HepG2 (cell line): ENCODE measurements around the gene MAP2K1. TPM values are rescaled to one million over a fixed set of nuclear protein-coding genes. Genes with fewer than 3 reads are reported as not detected.

ENCODE experiments used
- ATAC-seq: fragments of 200-7000 bp; cut with Tn5 transposase; 3 replicates; pipeline ENCODE4 v1.9.1; 2020; ENCODE audit warnings: mild to moderate bottlenecking, moderate library complexity
- BruUV-seq: library from RNA; stranded (reverse); fragments of 400-500 nt; replicated peaks from 2 replicates; lab custom pipeline; 2021; lab: Mats Ljungman, UMichigan
- CTCF ChIA-PET: fragments of 300-600 bp; formaldehyde crosslinking; extraction: SDS; loops from one replicate; lab custom pipeline; 2021; ENCODE audit warnings: low total read pairs, inconsistent platforms, low intra/inter-chr PET ratio; lab: Yijun Ruan, JAX
- POLR2A ChIA-PET: fragments of 350-600 bp; sonication (Branson Sonifier 250); formaldehyde crosslinking; loops from one replicate; lab custom pipeline; 2020; ENCODE audit warnings: antibody characterized with exemption, inconsistent platforms; lab: Yijun Ruan, JAX
- DNase-seq: peaks from one replicate; pipeline ENCODE4 v3.0.0-alpha.2; 2015; ENCODE audit warnings: low spot score
- FAIRE-seq: peaks from 3 replicates; lab custom pipeline; 2011; peaks lifted over from hg19 to GRCh38; lab: Jason Lieb, UNC
- H2AFZ ChIP-seq: one replicate; pipeline ENCODE4 v1.6.1; 2011; ENCODE audit warnings: low read length, inconsistent platforms
- H3K27ac ChIP-seq: fragments of 300-600 bp; 3 replicates; pipeline ENCODE4 v1.8.0; 2011; ENCODE audit warnings: mixed run types, mild to moderate bottlenecking, mixed read lengths, low read length, inconsistent platforms; ENCODE audit not compliant: insufficient read depth; ENCODE audit errors: extremely low read length
- H3K27me3 ChIP-seq, 2 experiments: fragments of 200-600 bp in 1 of 2; 2 replicates in 1 of 2; 3 replicates in 1 of 2; pipeline versions ENCODE4 v1.6.0 to v1.8.0; 2011; ENCODE audit warnings: low read length in 2 of 2, mild to moderate bottlenecking in 2 of 2, moderate library complexity in 2 of 2, inconsistent platforms in 1 of 2; ENCODE audit not compliant: insufficient read depth in 2 of 2, control insufficient read depth in 1 of 2
- H3K36me3 ChIP-seq, 2 experiments: fragments of 200-600 bp in 1 of 2; replicated peaks in 1 of 2; 2 replicates in 1 of 2; 3 replicates in 1 of 2; pipeline versions ENCODE4 v1.5.1 to v1.8.0; 2011; ENCODE audit warnings: low read length in 2 of 2, inconsistent platforms in 1 of 2; ENCODE audit not compliant: insufficient read depth in 2 of 2, control insufficient read depth in 1 of 2
- H3K4me1 ChIP-seq: 2 replicates; pipeline ENCODE4 v1.5.1; 2012; ENCODE audit warnings: low read length, inconsistent platforms; ENCODE audit not compliant: insufficient read depth
- H3K4me2 ChIP-seq: 2 replicates; pipeline ENCODE4 v1.6.0; 2011; ENCODE audit warnings: low read depth, low read length, inconsistent platforms
- H3K4me3 ChIP-seq, 3 experiments: fragments of 200-600 bp in 1 of 3; sonication (generic), shearing (Covaris generic) in 1 of 3; replicated peaks in 1 of 3; 2 replicates each; pipeline ENCODE4 v1.5.1; 2011 to 2016; ENCODE audit warnings: low read length in 3 of 3, inconsistent platforms in 2 of 3, low read depth in 2 of 3, mild to moderate bottlenecking in 2 of 3, control low read depth in 1 of 3, mixed read lengths in 1 of 3; ENCODE audit not compliant: insufficient read depth in 1 of 3
- H3K79me2 ChIP-seq: one replicate; pipeline ENCODE4 v1.6.1; 2011; ENCODE audit warnings: low read length, inconsistent platforms; ENCODE audit not compliant: insufficient read depth
- H3K9ac ChIP-seq: 2 replicates; pipeline ENCODE4 v1.6.0; 2011; ENCODE audit warnings: mild to moderate bottlenecking, low read depth, low read length, inconsistent platforms; ENCODE audit not compliant: insufficient read depth
- H3K9me3 ChIP-seq: 2 replicates; pipeline ENCODE4 v1.5.1; 2012; ENCODE audit warnings: mild to moderate bottlenecking, low read length
- H4K20me1 ChIP-seq: 2 replicates; pipeline ENCODE4 v1.6.0; 2011; ENCODE audit warnings: inconsistent platforms, mild to moderate bottlenecking, low read length, moderate library complexity; ENCODE audit not compliant: insufficient read depth
- CAMTA2 ChIP-seq: sonication (generic); formaldehyde crosslinking; IDR thresholded peaks from 2 replicates; pipeline ENCODE4 v1.4.0; 2020; ENCODE audit warnings: mild to moderate bottlenecking, missing genetic modification reagents, borderline replicate concordance
- CREB1 ChIP-seq, 2 experiments: fragments of 450-650 bp in 1 of 2; IDR thresholded peaks; 2 replicates each; pipeline ENCODE4 v1.6.1; 2016 to 2017; ENCODE audit warnings: control low read depth in 1 of 2, mild to moderate bottlenecking in 1 of 2, missing compliant biosample characterization in 1 of 2, missing genetic modification characterization in 1 of 2
- ETV5 ChIP-seq: IDR thresholded peaks from 2 replicates; pipeline ENCODE4 v1.6.1; 2018; ENCODE audit warnings: missing biosample characterization, missing genetic modification reagents, inconsistent platforms, borderline replicate concordance
- MAFF ChIP-seq: IDR thresholded peaks from 2 replicates; pipeline ENCODE4 v1.6.1; 2011; ENCODE audit warnings: low read depth, low read length, improper control_type of control experiment
- MAFK ChIP-seq, 2 experiments: IDR thresholded peaks in 1 of 2; conservative IDR thresholded peaks in 1 of 2; 2 replicates each; pipeline ENCODE4 v1.6.1; 2011; ENCODE audit warnings: improper control_type of control experiment in 2 of 2, low read length in 2 of 2
- NR2F6 ChIP-seq, 2 experiments: IDR thresholded peaks; 2 replicates each; pipeline ENCODE4 v1.6.1; 2016; ENCODE audit warnings: antibody characterized with exemption in 1 of 2, mild to moderate bottlenecking in 1 of 2
- SP5 ChIP-seq: IDR thresholded peaks from 2 replicates; pipeline ENCODE4 v1.6.1; 2016; ENCODE audit warnings: low read depth, borderline replicate concordance
- ZBTB21 ChIP-seq: sonication (generic); formaldehyde crosslinking; IDR thresholded peaks from 2 replicates; pipeline ENCODE4 v1.4.0; 2020; ENCODE audit warnings: missing genetic modification reagents
- ZFP36L1 ChIP-seq: sonication (generic); formaldehyde crosslinking; IDR thresholded peaks from 2 replicates; pipeline ENCODE4 v1.8.0; 2022; ENCODE audit warnings: mild to moderate bottlenecking, missing genetic modification reagents, moderate library complexity
- WGBS: methylation state at CpG from one replicate; pipeline ENCODE4 v1.1.6; 2017; ENCODE audit warnings: low lambda C conversion rate; 5-methylcytosine and 5-hydroxymethylcytosine counted together
- in situ Hi-C: cut with HindIII; loops from 2 replicates; pipeline ENCODE4 v1.10.0; 2017; ENCODE audit warnings: low pct_unique_long_range_greater_than_20kb; ENCODE audit not compliant: extremely low pct_ligation_motif_present
- intact Hi-C: fragments of 100-400 bp; cut with micrococcal nuclease; formaldehyde crosslinking; loops from one replicate; pipeline ENCODE4 v1.10.0; 2022; ENCODE audit not compliant: unreplicated experiment
- polyA plus RNA-seq, 8 experiments: library from polyadenylated mRNA; depleted of rRNA in 3 of 8; stranded (reverse) in 7 of 8; unstranded in 1 of 8; fragments of >200 nt; fragmentation: Illumina TruSeq in 4 of 8; extraction: Trizol in 4 of 8; gene quantifications; 2 replicates each; pipeline versions ENCODE4 v1.2.1 to v1.2.3, GENCODE V29; 2011 to 2016; ENCODE audit warnings: low read depth in 4 of 8, missing spikeins in 1 of 8, mixed read lengths in 1 of 8; ENCODE audit not compliant: insufficient read depth in 1 of 8
- total RNA-seq, 5 experiments: library from RNA; depleted of rRNA; stranded (reverse); fragments of >200 nt; fragmentation: Illumina TruSeq; extraction: Trizol; gene quantifications; 2 replicates each; pipeline ENCODE4 v1.2.3, GENCODE V29; 2016; ENCODE audit warnings: low read depth in 1 of 5

Gene MAP2K1
- total and polyA plus RNA-seq, 2 of the 13 experiments (the other 11 are each of a cell fraction or from before 2014, with no cell fraction given): 24.1 to 49.2 TPM

- DNase-seq (no peak), FAIRE-seq (peak; percentile 47), ATAC-seq (no peak; the same call in 2 of the 3 replicates)
- Histone ChIP-seq H3K27me3 (no peaks in the 10 kb centered on the region), H3K4me2 (no peak overlapping the region), H3K79me2 (peaks cover 92% of the 10 kb centered on the region), H3K9me3 (peaks cover 1% of the 10 kb centered on the region; the same call in 1 of the 2 replicates), H2AFZ (no peak overlapping the region), H3K36me3 (peaks cover 0 to 5% of the 10 kb centered on the region in 2 experiments; a peak in 2 of 5 replicates), H3K4me1 (peaks cover 58% of the 10 kb centered on the region), H3K27ac (no peak overlapping the region), H3K4me3 (no peak overlapping the region), H3K9ac (no peak overlapping the region), H4K20me1 (peaks cover 36% of the 10 kb centered on the region)
- intact Hi-C loops (no loop called here), in situ Hi-C loops (no loop called here)
- no TSS peak for BruUV-seq
- TF ChIP-seq CAMTA2 (CRISPR knock-in tag) (no peak), MAFK (conservative IDR thresholded peaks at IDR 0.05 in 1 of 2, IDR thresholded peaks at IDR 0.05 in 1 of 2; ENCODE audit: low read length in 2 of 2) (peak; percentile 91 to 94), ETV5 (CRISPR knock-in tag) (no peak; the same call in 1 of the 2 replicates), MAFF (peak; percentile 90), ZBTB21 (CRISPR knock-in tag) (peak; percentile 61; the same call in 1 of the 2 replicates), SP5 (CRISPR knock-in tag) (0 out of 2 replicates have a peak, but pooled peaks have one; percentile 35), ZFP36L1 (CRISPR knock-in tag) (no peak), CREB1 (IDR thresholded peaks at IDR 0.05) (no peak), CREB1 (CRISPR knock-in tag; IDR thresholded peaks at IDR 0.05) (0 out of 2 replicates have a peak, but pooled peaks have one; percentile 13), NR2F6 (IDR thresholded peaks at IDR 0.05) (0 out of 2 replicates have a peak, but pooled peaks have one; percentile 8), NR2F6 (CRISPR knock-in tag; IDR thresholded peaks at IDR 0.05) (no peak)
- 68% methylated on average over 8 of the region's 8 CpGs for WGBS
- ChIA-PET CTCF (no interaction called here), POLR2A (no interaction called here)
Measured at GRCh38 chr15:66408675-66409282, 22.1 kb downstream of the MAP2K1 start.
